ENCODE data around the gene TMEM175.

- TF ChIP-seq CTCF (conservative IDR thresholded peaks at IDR 0.05; ENCODE audit: low read depth, low read length): no peak
- TF ChIP-seq EZH2 (IDR thresholded peaks at IDR 0.05; ENCODE audit: low read length, unreplicated experiment): no peak
- no peak for TF ChIP-seq EZH2phosphoT487 (IDR thresholded peaks at IDR 0.05; ENCODE audit: borderline replicate concordance, low read length)
Observed at GRCh38 chr4:955931-956381, 23.7 kb downstream of the TMEM175 start.

Measured in PC-3 (cell line).